Measurements from ENCODE around the gene LCE1D. TPM values are rescaled to one million over a fixed set of nuclear protein-coding genes. Genes with fewer than 3 reads are reported as not detected.

LCE1D gene
- total RNA-seq, 1 experiment from 2014 or later, result not detected

- DNase-seq (ENCODE audit: low read depth, low spot score), result peak; percentile 28
- H3K79me2 ChIP-seq (ENCODE audit: insufficient read depth, low read length), result no peaks in the 10 kb centered on the region
- H3K4me2 ChIP-seq (ENCODE audit: low read length), result no peak overlapping the region
- intact Hi-C loops (cut with micrococcal nuclease), result no loop called here
- no peak overlapping the region for H3K9ac ChIP-seq (ENCODE audit: low read length)
- RAD21 ChIA-PET (ENCODE audit: low non-redundant PET in 1 of 2, low total read pairs in 2 of 2, uncharacterized antibody in 2 of 2, unreplicated experiment in 2 of 2), result no interaction called here
- TF ChIP-seq POLR2A (IDR thresholded peaks at IDR 0.05; ENCODE audit: borderline replicate concordance, extremely low read depth, insufficient read depth, insufficient read length) (no peak), CTCF (IDR thresholded peaks at IDR 0.05 in 2 of 3, conservative IDR thresholded peaks at IDR 0.05 in 1 of 3; ENCODE audit: borderline replicate concordance in 1 of 3, insufficient read depth in 1 of 3, low read depth in 2 of 3, low read length in 2 of 3) (peak in 2 of 3 experiments; percentile 68 to 77; a peak in 4 of 6 replicates), ATF3 (IDR thresholded peaks at IDR 0.05) (no peak)
- H3K36me3 ChIP-seq (ENCODE audit: control insufficient read depth in 1 of 2, insufficient read depth in 2 of 2, low read length in 2 of 2), result no peaks in the 10 kb centered on the region
- H3K4me1 ChIP-seq (ENCODE audit: control insufficient read depth in 1 of 2, insufficient read depth in 2 of 2, low read length in 2 of 2), result no peaks in the 10 kb centered on the region
- no peak overlapping the region for H3K4me3 ChIP-seq (replicated peaks in 1 of 2; ENCODE audit: low read depth in 1 of 2, low read length in 2 of 2)
- no peak overlapping the region for H2AFZ ChIP-seq (ENCODE audit: low read depth, low read length, poor library complexity, severe bottlenecking)
- CTCF ChIA-PET, result interaction anchor here (1.0 to 1.5 kb wide), 4 partner anchors 9 to 93 kb away, joined by 3 to 6 read pairs (median 4); partner anchors contain the start of gene LCE1E
- H3K9me3 ChIP-seq (ENCODE audit: control insufficient read depth in 1 of 2, insufficient read depth in 1 of 2, low read depth in 1 of 2, low read length in 2 of 2), result no peaks in the 10 kb centered on the region
- POLR2A ChIA-PET, result no interaction called here
- no peaks in the 10 kb centered on the region for H3K27me3 ChIP-seq (ENCODE audit: insufficient read depth, low read length)
- H4K20me1 ChIP-seq (ENCODE audit: insufficient read depth), result no peaks in the 10 kb centered on the region
- no TSS peak for BruUV-seq (replicated peaks)
- peak; percentile 79 for ATAC-seq
- no peak overlapping the region for H3K27ac ChIP-seq (ENCODE audit: low read depth, low read length)
- H3K9me2 ChIP-seq (ENCODE audit: insufficient read depth), result no peaks in the 10 kb centered on the region
Measured at GRCh38 chr1:152777510-152778137, 18.9 kb upstream of the LCE1D start.

GRCh38 chr1:152783095-152783494 is 13.4 kb upstream of the LCE1D start:
- no peak overlapping the region for H2AFZ ChIP-seq (ENCODE audit: low read depth, low read length, poor library complexity, severe bottlenecking)
- RAD21 ChIA-PET (ENCODE audit: low non-redundant PET in 1 of 2, low total read pairs in 2 of 2, uncharacterized antibody in 2 of 2, unreplicated experiment in 2 of 2), result no interaction called here
- intact Hi-C loops (cut with micrococcal nuclease), result no loop called here
- no peak overlapping the region for H3K4me3 ChIP-seq (replicated peaks in 1 of 2; ENCODE audit: low read depth in 1 of 2, low read length in 2 of 2)
- CTCF ChIA-PET, result no interaction called here
- no peaks in the 10 kb centered on the region for H3K36me3 ChIP-seq (ENCODE audit: control insufficient read depth in 1 of 2, insufficient read depth in 2 of 2, low read length in 2 of 2)
- no TSS peak for BruUV-seq (replicated peaks)
- H3K9me2 ChIP-seq (ENCODE audit: insufficient read depth), result no peaks in the 10 kb centered on the region
- H3K79me2 ChIP-seq (ENCODE audit: insufficient read depth, low read length), result no peaks in the 10 kb centered on the region
- no peak overlapping the region for H3K27ac ChIP-seq (ENCODE audit: low read depth, low read length)
- no peak overlapping the region for H3K4me2 ChIP-seq (ENCODE audit: low read length)
- H3K9me3 ChIP-seq (ENCODE audit: control insufficient read depth in 1 of 2, insufficient read depth in 1 of 2, low read depth in 1 of 2, low read length in 2 of 2), result no peaks in the 10 kb centered on the region
- peaks cover 23% of the 10 kb centered on the region for H3K27me3 ChIP-seq (ENCODE audit: insufficient read depth, low read length)
- H4K20me1 ChIP-seq (ENCODE audit: insufficient read depth), result no peaks in the 10 kb centered on the region
- DNase-seq (ENCODE audit: low read depth, low spot score), result no peak
- ATAC-seq, result no peak
- POLR2A ChIA-PET, result no interaction called here
- no peak overlapping the region for H3K9ac ChIP-seq (ENCODE audit: low read length)
- H3K4me1 ChIP-seq (ENCODE audit: control insufficient read depth in 1 of 2, insufficient read depth in 2 of 2, low read length in 2 of 2), result no peaks in the 10 kb centered on the region
- TF ChIP-seq ZNF274 (IDR thresholded peaks at IDR 0.05; ENCODE audit: low read depth, low read length) (no peak), TCF7L2 (IDR thresholded peaks at IDR 0.05; ENCODE audit: borderline replicate concordance, extremely low read depth, insufficient read depth, insufficient read length) (no peak), YY1 (IDR thresholded peaks at IDR 0.05; ENCODE audit: extremely low read depth, insufficient replicate concordance, low read depth, low read length) (no peak)

All from HCT116 (cell line).